A549 (cell line): ENCODE data around the gene RER1. TPM values are rescaled to one million over a fixed set of nuclear protein-coding genes. Genes with fewer than 3 reads are reported as not detected.

ENCODE experiments used
- ATAC-seq, 2 experiments: fragments of 200-7000 bp in 1 of 2; fragments of >200 bp in 1 of 2; cut with Nextera tagmentation in 1 of 2; cut with Tn5 transposase in 1 of 2; 3 replicates each; pipeline versions ENCODE4 v1.8.0 to v1.9.1; 2018 to 2020; ENCODE audit warnings: mild to moderate bottlenecking in 1 of 2, moderate library complexity in 1 of 2
- CTCF ChIA-PET: fragments of 300-600 bp; sonication (Branson Sonifier 250); formaldehyde crosslinking; extraction: SDS; loops from one replicate; lab custom pipeline; 2021; ENCODE audit warnings: antibody characterized with exemption, inconsistent platforms; lab: Yijun Ruan, JAX
- POLR2A ChIA-PET: fragments of 350-600 bp; formaldehyde crosslinking; extraction: SDS; loops from one replicate; lab custom pipeline; 2021; ENCODE audit warnings: antibody characterized with exemption, inconsistent platforms; lab: Yijun Ruan, JAX
- DNase-seq, 2 experiments: peaks; one replicate each; pipeline versions ENCODE4 v3.0.0 to v3.0.0-alpha.2; 2011 to 2016; ENCODE audit warnings: low read depth in 1 of 2, low spot score in 1 of 2
- FAIRE-seq: peaks from 2 replicates; lab custom pipeline; 2011; peaks lifted over from hg19 to GRCh38; lab: Jason Lieb, UNC
- H3K27ac ChIP-seq, 2 experiments: fragments of >200 bp; sonication (Bioruptor Twin); formaldehyde crosslinking; 3 replicates each; pipeline ENCODE4 v1.5.1; 2016 to 2017
- H3K4me1 ChIP-seq: fragments of >200 bp; sonication (Bioruptor Twin); formaldehyde crosslinking; 3 replicates; pipeline ENCODE4 v1.6.1; 2016
- H3K4me2 ChIP-seq: fragments of >200 bp; sonication (Bioruptor Twin); formaldehyde crosslinking; 3 replicates; pipeline ENCODE4 v1.6.1; 2016
- H3K4me3 ChIP-seq: fragments of >200 bp; sonication (Bioruptor Twin); formaldehyde crosslinking; 3 replicates; pipeline ENCODE4 v1.5.1; 2016
- H3K9me3 ChIP-seq: fragments of >200 bp; sonication (Bioruptor Twin); formaldehyde crosslinking; 3 replicates; pipeline ENCODE4 v1.6.1; 2016
- CBX8 ChIP-seq: fragments of 200-600 bp; sonication (generic); IDR thresholded peaks from 2 replicates; pipeline ENCODE4 v1.6.1; 2016
- CHD2 ChIP-seq: fragments of 150-350 bp; IDR thresholded peaks from 2 replicates; pipeline ENCODE4 v1.6.1; 2014; ENCODE audit warnings: low read length; ENCODE audit not compliant: partially characterized antibody
- CHD4 ChIP-seq: fragments of 200-600 bp; sonication (generic); IDR thresholded peaks from 2 replicates; pipeline ENCODE4 v1.6.1; 2016; ENCODE audit warnings: antibody characterized with exemption, mild to moderate bottlenecking, borderline replicate concordance
- EHF ChIP-seq: fragments of 250-450 bp; sonication (Bioruptor Pico); IDR thresholded peaks from 2 replicates; pipeline ENCODE4 v1.5.0; 2020; ENCODE audit warnings: mild to moderate bottlenecking
- EP300 ChIP-seq, 2 experiments: fragments of >200 bp; sonication (Bioruptor Twin); formaldehyde crosslinking; IDR thresholded peaks; 2 replicates in 1 of 2; 3 replicates in 1 of 2; pipeline ENCODE4 v1.6.1; 2016 to 2017
- FOSB ChIP-seq: fragments of 250-450 bp; sonication (Bioruptor Pico); IDR thresholded peaks from 2 replicates; pipeline ENCODE4 v1.5.0; 2020; ENCODE audit warnings: mild to moderate bottlenecking, moderate library complexity
- GATA3 ChIP-seq: IDR thresholded peaks from 2 replicates; pipeline ENCODE4 v1.6.1; 2012; ENCODE audit warnings: borderline replicate concordance
- HEYL ChIP-seq: fragments of 250-450 bp; sonication (Bioruptor Pico); IDR thresholded peaks from 2 replicates; pipeline ENCODE4 v1.8.0; 2021; ENCODE audit warnings: mild to moderate bottlenecking, moderate library complexity
- HMGXB4 ChIP-seq: fragments of 250-450 bp; sonication (Bioruptor Pico); IDR thresholded peaks from 2 replicates; pipeline ENCODE4 v1.5.0; 2021; ENCODE audit warnings: mild to moderate bottlenecking, moderate library complexity, borderline replicate concordance
- HOXB5 ChIP-seq: fragments of 250-450 bp; sonication (Bioruptor Pico); IDR thresholded peaks from 2 replicates; pipeline ENCODE4 v1.5.0; 2020; ENCODE audit warnings: mild to moderate bottlenecking, moderate library complexity
- JUN ChIP-seq, 2 experiments: fragments of >200 bp; sonication (Bioruptor Twin); formaldehyde crosslinking; IDR thresholded peaks; 2 replicates in 1 of 2; 3 replicates in 1 of 2; pipeline ENCODE4 v1.6.1; 2016 to 2017
- KDM1A ChIP-seq: fragments of 200-600 bp; sonication (generic); IDR thresholded peaks from 2 replicates; pipeline ENCODE4 v1.6.1; 2016; ENCODE audit warnings: low read depth, mild to moderate bottlenecking
- MAZ ChIP-seq: fragments of 150-350 bp; IDR thresholded peaks from 2 replicates; pipeline ENCODE4 v1.6.1; 2014; ENCODE audit warnings: antibody characterized with exemption, low read depth, low read length, borderline replicate concordance
- NR3C1 ChIP-seq: fragments of >200 bp; sonication (Bioruptor Twin); formaldehyde crosslinking; IDR thresholded peaks from 3 replicates; pipeline ENCODE4 v1.6.1; 2017
- POLR2A ChIP-seq: IDR thresholded peaks from 2 replicates; pipeline ENCODE4 v1.6.1; 2012; ENCODE audit warnings: mild to moderate bottlenecking, low read length
- RNF2 ChIP-seq: fragments of 200-600 bp; sonication (generic); IDR thresholded peaks from 2 replicates; pipeline ENCODE4 v1.6.1; 2016; ENCODE audit warnings: low read depth, mild to moderate bottlenecking, antibody characterized with exemption, moderate library complexity, borderline replicate concordance
- SMC3 ChIP-seq: fragments of >200 bp; sonication (Bioruptor Twin); formaldehyde crosslinking; IDR thresholded peaks from 3 replicates; pipeline ENCODE4 v1.6.1; 2018; ENCODE audit warnings: inconsistent platforms
- ZFP36 ChIP-seq: fragments of 450-650 bp; IDR thresholded peaks from 2 replicates; pipeline ENCODE4 v1.6.1; 2014; ENCODE audit warnings: borderline replicate concordance; ENCODE audit not compliant: partially characterized antibody
- ZNF302 ChIP-seq: fragments of 250-450 bp; sonication (Bioruptor Pico); IDR thresholded peaks from 2 replicates; pipeline ENCODE4 v1.9.0; 2021; ENCODE audit warnings: inconsistent platforms, mild to moderate bottlenecking, moderate library complexity
- WGBS: methylation state at CpG from one replicate; pipeline ENCODE4 v1.1.6; 2017; ENCODE audit errors: missing lambda C conversion rate; 5-methylcytosine and 5-hydroxymethylcytosine counted together
- polyA plus RNA-seq, 4 experiments: library from polyadenylated mRNA; depleted of rRNA in 3 of 4; stranded (reverse); fragments of >200 nt; fragmentation: RNase III in 1 of 4; extraction: RNeasy Plus Mini Kit Qiagen cat#74134 plus additional on column Dnase treatment in 1 of 4; gene quantifications; 2 replicates in 3 of 4; 3 replicates in 1 of 4; pipeline ENCODE4 v1.2.3, GENCODE V29; 2011 to 2017
- TF ChIP-seq, protein P1 (sequence below): fragments of 250-450 bp; sonication (Bioruptor Pico); IDR thresholded peaks from 2 replicates; pipeline ENCODE4 v1.5.0; 2020; ENCODE audit warnings: low read depth, mild to moderate bottlenecking, moderate library complexity
- TF ChIP-seq, protein P2 (sequence below): IDR thresholded peaks from 2 replicates; pipeline ENCODE4 v1.6.1; 2012
- TF ChIP-seq, protein P3 (sequence below): fragments of >200 bp; sonication (Bioruptor Twin); formaldehyde crosslinking; IDR thresholded peaks from 3 replicates; pipeline ENCODE4 v1.6.1; 2016

The RER1 gene
- polyA plus RNA-seq, 2 of the 4 experiments (the other 2 are of a cell fraction), result 72.3 to 213 TPM

DNA sequence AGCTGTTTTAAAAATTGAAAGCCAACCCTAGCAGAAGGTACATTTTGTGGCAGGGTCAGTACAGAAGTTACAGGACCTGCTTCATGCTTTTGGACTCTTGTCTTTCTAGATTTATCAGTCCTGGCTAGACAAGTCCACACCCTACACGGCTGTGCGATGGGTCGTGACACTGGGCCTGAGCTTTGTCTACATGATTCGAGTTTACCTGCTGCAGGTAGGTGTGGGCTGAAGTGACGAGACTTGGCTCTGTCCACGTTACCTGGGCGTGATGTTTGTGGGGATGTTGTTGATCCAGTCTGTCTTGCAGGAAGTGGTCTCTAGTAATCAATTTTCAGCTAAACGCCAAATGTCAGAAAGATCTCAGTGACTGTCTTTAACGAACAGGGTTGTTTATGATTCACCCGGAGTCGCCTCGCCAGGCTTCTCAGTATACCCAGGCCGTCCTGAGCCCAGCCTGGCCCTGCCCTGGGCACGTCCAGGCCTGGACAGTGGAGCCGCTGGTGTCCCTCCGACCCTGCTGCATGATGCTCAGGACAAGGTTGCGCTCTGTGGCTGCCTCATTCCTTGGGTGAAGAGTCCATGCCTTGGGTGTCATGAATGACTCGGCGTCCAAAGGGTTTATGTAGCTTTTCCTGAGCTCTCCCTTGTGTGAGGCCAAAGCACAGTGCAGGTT lies 5.5 kb downstream of the RER1 start:
- TF ChIP-seq CHD4, result no peak
- TF ChIP-seq POLR2A, result no peak
- TF ChIP-seq, protein P1, sequence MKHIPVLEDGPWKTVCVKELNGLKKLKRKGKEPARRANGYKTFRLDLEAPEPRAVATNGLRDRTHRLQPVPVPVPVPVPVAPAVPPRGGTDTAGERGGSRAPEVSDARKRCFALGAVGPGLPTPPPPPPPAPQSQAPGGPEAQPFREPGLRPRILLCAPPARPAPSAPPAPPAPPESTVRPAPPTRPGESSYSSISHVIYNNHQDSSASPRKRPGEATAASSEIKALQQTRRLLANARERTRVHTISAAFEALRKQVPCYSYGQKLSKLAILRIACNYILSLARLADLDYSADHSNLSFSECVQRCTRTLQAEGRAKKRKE (CRISPR knock-in tag), result no peak
- TF ChIP-seq HOXB5, result no peak
- no peak for TF ChIP-seq JUN (IDR thresholded peaks at IDR 0.05)
- TF ChIP-seq, protein P2, sequence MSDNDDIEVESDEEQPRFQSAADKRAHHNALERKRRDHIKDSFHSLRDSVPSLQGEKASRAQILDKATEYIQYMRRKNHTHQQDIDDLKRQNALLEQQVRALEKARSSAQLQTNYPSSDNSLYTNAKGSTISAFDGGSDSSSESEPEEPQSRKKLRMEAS, result no peak
- no peak for TF ChIP-seq NR3C1
- TF ChIP-seq CHD2, result no peak
- TF ChIP-seq HEYL (CRISPR knock-in tag), result no peak
- no peak for TF ChIP-seq SMC3
- TF ChIP-seq RNF2, result no peak
- no peak for TF ChIP-seq MAZ
- TF ChIP-seq EP300 (IDR thresholded peaks at IDR 0.05), result no peak
- no peak for TF ChIP-seq ZNF302 (CRISPR knock-in tag)
- TF ChIP-seq GATA3, result no peak
- TF ChIP-seq, all 56 proteins: peak for 0
- ChIA-PET CTCF (interaction anchor here (1.0 to 2.3 kb wide), 3 partner anchors 10 to 150 kb away, joined by 3 to 8 read pairs (median 6); no protein-coding TSS in a partner anchor), POLR2A (no interaction called here)
- Histone ChIP-seq H3K4me3 (no peak overlapping the region), H3K4me2 (no peak overlapping the region), H3K4me1 (peaks cover 17% of the 10 kb centered on the region), H3K27ac (no peak overlapping the region), H3K9me3 (no peaks in the 10 kb centered on the region)
- ATAC-seq (no peak), FAIRE-seq (no peak), DNase-seq (no peak)
- 95% methylated on average over 19 of the region's 19 CpGs for WGBS

GRCh38 chr1:2398871-2399270 lies 7.2 kb downstream of the RER1 start:
- no peak overlapping the region for H3K4me3 ChIP-seq
- peaks cover 3% of the 10 kb centered on the region; the same call in 1 of the 3 replicates for H3K4me1 ChIP-seq
- ChIA-PET POLR2A (no interaction called here), CTCF (no interaction called here)
- WGBS, result 96% methylated on average over 6 of the region's 7 CpGs
- DNase-seq (no peak), ATAC-seq (no peak), FAIRE-seq (no peak)
- TF ChIP-seq CBX8, result no peak
- TF ChIP-seq, protein P3, sequence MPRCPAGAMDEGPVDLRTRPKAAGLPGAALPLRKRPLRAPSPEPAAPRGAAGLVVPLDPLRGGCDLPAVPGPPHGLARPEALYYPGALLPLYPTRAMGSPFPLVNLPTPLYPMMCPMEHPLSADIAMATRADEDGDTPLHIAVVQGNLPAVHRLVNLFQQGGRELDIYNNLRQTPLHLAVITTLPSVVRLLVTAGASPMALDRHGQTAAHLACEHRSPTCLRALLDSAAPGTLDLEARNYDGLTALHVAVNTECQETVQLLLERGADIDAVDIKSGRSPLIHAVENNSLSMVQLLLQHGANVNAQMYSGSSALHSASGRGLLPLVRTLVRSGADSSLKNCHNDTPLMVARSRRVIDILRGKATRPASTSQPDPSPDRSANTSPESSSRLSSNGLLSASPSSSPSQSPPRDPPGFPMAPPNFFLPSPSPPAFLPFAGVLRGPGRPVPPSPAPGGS, result no peak
- no peak for TF ChIP-seq EHF (CRISPR knock-in tag)
- TF ChIP-seq ZFP36, result no peak
- H3K9me3 ChIP-seq, result no peaks in the 10 kb centered on the region
- no peak overlapping the region for H3K4me2 ChIP-seq
- H3K27ac ChIP-seq, result no peak overlapping the region

- ATAC-seq, result no peak
Observed at GRCh38 chr1:2399890-2400575, 8.4 kb downstream of the RER1 start.

More at GRCh38 chr1:2399890-2400575, 8.4 kb downstream of the RER1 start:
- FAIRE-seq, result no peak
- no peak for TF ChIP-seq FOSB (CRISPR knock-in tag)
- TF ChIP-seq KDM1A, result 0 out of 2 replicates have a peak, but pooled peaks have one; percentile 57
- no peak for TF ChIP-seq HMGXB4
- Histone ChIP-seq H3K9me3 (no peaks in the 10 kb centered on the region), H3K4me1 (no peaks in the 10 kb centered on the region), H3K4me2 (no peak overlapping the region), H3K4me3 (no peak overlapping the region), H3K27ac (no peak overlapping the region)
- DNase-seq, result no peak
- ChIA-PET POLR2A (no interaction called here), CTCF (no interaction called here)
- 87% methylated on average over 16 of the region's 22 CpGs for WGBS
